Measurements from ENCODE around the gene TNFRSF14.

Gene TNFRSF14

DNA sequence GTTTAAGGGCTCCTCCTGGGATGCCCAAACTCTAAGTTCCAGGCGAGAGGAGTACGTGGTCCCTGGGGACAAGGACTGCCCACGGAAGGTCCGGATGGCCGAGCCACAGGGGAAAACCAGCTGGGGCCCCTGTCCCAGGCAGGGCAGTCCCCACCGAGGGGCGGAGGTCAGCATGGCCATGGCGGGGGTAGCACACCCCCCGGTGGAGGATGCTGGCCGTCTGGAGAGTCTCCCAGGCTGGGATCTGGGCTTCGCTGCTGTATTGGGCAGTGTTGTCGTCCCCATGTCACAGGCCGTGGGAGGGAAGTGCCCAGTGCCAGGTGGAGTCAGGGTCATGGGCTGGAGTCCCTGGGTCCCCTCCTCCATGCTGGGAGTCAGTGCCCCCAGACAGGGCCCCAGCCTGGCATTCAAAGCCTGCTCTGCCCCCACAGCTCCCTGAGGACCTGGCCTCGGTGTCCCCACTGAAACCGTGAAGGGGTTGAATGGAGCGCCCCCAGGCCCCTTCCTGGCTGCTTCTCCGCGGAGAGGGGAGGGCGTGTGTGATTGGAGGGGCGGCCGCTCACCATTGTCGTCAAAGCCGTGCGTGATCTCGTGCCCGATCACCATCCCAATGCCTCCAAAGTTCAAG is 37.2 kb downstream of the TNFRSF14 start:
- H3K4me3 ChIP-seq, result peak overlapping the region in 1 of 7 experiments; percentile 2

DNA sequence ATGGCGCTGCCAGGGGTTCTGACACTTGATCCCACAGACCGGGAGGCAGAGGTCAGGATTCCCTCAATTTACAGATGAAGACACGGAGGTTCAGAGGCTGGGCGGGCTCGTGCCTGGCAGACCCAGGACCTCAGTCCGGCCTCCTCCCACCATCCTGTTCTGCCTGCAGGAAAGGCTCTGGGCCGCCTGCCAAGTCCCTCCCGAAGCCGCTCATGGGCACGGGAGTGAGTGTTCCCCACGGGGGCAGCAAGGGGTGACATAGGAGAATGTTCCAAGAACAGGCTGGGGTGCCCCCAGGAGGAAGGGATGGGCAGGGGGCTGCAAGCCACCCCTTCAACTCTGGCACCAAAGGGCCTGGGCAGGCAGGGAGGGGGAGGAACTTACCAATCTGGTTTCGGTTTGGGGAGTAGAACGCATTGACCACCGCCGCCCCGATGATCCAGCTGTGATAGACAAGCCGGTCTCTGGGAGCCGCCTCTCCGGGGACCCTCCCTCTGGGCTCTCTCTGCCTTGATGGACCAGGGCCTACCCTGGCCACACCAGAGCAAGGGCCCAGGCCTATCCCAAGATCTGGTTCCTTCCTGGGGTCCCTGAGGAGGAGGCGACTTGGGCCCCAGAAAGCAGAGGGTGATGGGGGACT is 38.0 kb downstream of the TNFRSF14 start:
- peak overlapping the region in 3 of 7 experiments; percentile 2 to 25 (median 2) for H3K4me3 ChIP-seq

More for the DNA sequence above, 37.2 kb downstream of the TNFRSF14 start:
- no peak overlapping the region for H3K27ac ChIP-seq

DNA sequence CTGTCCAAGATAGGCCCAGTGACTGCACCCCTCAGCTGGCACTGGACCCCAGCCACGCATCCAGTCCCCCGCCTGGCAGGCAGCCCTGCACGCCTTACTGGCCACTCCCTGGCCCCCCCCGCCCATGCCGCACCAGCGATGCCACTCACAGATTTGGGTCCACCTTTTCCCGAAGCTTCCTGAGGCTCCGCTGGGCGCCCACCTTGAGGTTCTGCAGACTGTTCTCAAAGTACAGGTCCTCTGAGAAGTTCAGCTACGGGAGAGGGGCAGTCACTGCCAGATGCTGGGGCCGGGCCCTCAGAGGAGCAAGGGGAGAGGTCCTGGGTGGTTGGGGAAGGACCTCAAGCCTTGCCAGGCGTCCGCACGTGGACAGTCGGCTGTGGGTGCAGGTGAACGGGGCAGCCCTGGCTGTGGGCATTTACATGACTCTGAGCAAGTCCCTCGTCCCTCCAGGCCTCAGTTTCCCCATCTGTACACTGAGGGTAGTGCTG is 38.5 kb downstream of the TNFRSF14 start:
- H3K4me3 ChIP-seq, result no peak overlapping the region

More for the DNA sequence above, 38.0 kb downstream of the TNFRSF14 start:
- peak overlapping the region in 1 of 21 experiments; percentile 13 for H3K27ac ChIP-seq

DNA sequence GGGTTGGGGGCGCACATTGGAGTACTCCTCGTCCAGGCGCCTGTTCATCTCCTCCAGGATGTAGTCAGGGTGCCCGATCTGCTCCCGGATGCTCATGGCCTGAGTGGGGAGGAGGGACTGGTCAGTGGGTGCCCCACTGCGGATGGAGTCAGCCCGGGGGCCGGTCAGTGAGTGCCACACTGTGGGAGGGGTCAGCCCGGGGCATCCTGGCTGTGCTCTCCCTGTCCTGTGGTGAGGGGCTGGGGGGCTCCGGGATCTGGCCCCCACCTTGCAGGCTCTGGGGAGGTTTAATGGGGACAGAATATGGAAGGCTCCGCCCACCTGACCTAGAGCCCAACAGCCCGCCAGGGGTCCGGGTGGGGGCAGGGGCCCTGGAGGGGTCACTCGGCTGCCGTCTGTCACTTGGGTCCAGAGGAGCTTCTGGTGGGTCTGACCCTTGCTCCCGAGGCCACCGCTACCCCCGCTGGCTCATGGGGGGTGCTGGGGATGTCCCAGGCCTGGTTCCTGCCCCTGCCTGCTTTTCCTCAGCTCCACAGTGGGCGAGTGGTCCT is 39.2 kb downstream of the TNFRSF14 start:
- Histone ChIP-seq H3K27ac (no peak overlapping the region), H3K4me3 (no peak overlapping the region)

More for the DNA sequence above, 38.5 kb downstream of the TNFRSF14 start:
- no peak overlapping the region for H3K27ac ChIP-seq

DNA sequence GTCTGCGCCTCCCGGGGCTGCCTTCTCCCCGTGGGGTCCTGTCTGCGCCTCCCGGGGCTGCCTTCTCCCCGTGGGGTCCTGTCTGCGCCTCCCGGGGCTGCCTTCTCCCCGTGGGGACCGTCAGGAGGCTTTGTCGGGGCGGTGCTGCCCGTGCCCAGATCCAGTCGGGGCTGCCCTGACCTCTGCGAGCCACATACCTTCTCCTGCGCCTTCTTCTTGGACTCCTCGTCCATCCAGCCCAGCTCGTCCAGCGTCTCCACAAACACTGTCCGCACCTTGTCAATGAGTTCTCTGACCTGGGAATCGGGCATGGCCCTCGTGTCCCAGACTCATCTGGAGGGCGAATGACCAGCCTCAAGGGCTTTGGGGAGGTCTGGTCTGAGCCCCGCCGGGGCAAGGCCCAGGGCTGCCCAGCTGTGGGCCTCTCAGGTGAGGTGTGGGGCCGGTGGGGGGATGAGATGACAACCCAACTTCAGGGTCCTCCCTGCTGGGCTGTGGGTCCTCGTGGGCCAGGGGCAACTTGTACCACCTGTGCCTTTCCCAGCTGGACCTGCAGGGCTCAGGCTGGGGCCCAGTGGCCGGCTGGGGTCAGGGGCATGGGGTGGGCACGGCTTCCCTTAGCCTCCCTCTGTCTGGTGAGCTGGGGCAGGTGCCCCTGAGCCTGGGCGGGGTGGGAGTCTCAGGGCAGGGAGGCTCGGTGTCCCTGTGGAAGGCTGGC is 39.8 kb downstream of the TNFRSF14 start:
- H3K27ac ChIP-seq, result no peak overlapping the region

DNA sequence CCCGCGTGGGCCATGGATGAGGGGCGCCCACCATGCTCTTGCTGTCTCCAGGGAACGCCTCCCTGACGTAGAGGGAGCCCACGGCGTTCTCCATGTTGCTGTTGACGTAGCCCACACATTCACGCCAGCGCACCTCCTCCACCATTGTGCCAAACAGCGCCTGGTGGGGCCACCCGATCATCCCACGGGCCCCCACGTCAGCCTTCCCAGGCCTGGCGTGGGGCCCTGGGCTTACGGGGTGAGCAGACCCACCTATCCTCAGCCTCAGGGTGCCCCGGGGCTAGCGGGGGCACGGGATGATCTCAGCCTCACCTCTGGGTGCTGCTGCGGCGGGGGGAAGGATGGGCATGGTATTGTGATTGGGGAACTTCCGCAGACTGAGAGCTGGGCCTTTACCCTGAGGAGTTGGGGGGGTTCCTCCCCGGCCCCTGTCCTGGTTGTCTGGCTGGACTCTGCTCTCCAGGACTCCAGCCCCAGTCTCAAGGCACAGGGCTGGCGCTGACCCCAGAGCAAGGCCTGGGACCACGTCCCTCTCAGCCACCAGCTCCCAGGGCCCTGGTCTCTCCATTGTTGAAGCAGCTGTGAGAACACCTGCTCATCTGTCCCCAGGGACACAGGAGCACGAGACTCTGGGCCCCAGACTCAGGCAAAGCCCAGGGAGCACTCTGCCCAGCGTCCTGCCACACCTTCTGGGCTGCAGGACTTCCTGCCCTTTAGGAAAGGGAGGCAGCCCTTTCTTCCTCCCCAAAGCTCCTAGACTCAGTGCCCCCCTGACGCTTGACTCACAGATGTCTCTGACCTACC is 40.6 kb downstream of the TNFRSF14 start:
- no peak overlapping the region for H3K27ac ChIP-seq
- H3K4me3 ChIP-seq, result no peak overlapping the region

More for the DNA sequence above, 39.8 kb downstream of the TNFRSF14 start:
- H3K4me3 ChIP-seq, result no peak overlapping the region

DNA sequence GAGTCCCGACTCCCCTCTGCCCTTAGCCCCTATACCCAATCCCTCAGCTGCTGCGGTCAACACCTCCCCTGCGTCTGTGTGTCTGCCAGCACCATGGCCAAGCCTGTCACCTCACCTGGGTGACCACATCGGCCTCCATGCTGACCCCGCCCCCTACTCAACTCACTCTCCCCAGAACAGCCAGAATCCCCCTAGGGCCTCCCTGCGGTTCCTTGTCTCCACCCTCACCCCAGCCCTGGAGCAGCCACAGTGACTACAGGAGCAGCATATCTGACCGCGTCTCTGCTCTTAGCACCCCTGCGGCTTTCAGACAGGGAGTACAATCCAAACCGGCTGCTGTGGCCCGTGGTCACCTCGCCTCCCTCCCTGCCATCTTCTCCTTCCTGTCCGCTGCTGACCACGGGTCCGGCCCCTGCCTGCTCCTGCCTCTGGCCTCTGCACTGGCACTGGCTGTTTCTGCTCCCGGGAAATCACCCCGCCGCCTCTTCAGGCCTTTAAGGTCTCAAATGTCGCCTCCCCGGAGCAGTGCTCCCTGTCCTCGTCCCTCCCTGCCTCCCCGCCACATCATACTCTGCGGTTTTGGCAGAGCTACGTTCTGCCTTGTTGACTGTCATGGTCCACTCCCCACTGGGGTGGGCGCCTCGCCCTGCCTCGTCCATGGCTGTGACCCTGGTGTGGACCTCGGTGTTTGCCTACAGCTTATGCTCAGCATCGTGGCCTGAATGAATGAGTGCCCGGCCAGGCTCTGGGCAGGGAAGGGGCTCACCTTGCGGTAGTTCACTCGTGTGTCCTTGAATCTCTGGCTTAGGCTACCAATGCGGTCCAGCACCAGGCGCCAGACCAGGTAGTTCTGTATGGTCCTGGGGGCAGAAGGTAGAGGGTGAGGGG is 41.5 kb downstream of the TNFRSF14 start:
- H3K27ac ChIP-seq, result no peak overlapping the region
- H3K4me3 ChIP-seq, result no peak overlapping the region

DNA sequence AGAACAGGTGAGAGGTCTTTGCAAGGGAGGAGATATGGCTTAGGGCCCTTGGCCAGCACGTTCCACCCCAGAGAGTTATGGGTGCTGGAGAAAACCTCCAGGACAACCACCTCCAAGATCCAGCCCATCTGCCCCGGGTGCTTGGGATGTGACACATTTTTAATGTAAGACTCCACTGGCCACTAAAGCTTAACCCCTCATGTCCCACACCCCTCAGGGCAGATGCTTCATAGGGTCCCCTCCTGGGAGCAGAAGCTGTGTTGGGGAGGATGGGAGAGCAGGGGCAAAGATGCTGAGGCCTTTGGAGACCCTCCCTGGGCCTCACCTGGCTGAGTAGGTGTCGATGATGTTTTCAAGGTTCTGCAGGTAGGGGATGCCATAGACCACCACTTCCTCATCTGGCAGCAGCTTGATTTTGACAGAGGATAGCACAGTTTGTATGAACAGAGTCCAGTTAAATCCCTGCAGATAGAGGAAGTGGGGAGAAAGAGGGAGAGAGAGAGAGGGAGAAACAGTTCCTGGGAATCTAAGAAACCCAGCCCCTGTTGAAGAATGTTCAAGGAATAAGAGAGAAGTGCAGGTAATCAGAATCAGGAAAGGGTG is 42.3 kb downstream of the TNFRSF14 start:
- Histone ChIP-seq H3K27ac (no peak overlapping the region), H3K4me3 (no peak overlapping the region)

DNA sequence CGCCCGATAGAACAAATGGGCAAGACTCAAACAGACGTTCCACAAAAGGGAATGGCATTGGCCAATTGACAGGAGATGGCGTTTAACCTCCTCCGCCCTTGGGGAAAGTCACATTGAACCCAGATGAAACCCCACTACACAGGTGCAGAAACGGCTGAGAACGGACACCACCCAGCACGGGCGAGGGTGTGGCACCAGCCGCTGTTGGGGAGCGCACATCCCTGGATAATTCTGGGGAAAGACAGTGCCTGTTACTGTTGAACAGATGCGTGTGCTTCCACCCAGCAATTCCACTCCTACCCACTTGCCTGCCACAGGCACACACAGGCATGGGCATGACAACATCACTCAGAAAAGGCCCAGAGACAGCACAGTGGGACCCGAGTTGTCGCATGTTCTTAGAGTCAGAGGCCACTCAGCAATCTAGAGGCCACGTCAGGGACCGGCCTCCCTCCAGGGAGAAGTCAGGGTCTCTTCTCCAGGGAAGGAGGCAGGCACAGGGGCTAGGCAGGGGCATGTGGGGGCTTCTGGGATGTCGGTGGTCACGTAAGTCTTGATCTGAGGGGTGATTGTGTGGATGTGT is 45.6 kb downstream of the TNFRSF14 start:
- Histone ChIP-seq H3K27ac (no peak overlapping the region), H3K4me3 (no peak overlapping the region)

DNA sequence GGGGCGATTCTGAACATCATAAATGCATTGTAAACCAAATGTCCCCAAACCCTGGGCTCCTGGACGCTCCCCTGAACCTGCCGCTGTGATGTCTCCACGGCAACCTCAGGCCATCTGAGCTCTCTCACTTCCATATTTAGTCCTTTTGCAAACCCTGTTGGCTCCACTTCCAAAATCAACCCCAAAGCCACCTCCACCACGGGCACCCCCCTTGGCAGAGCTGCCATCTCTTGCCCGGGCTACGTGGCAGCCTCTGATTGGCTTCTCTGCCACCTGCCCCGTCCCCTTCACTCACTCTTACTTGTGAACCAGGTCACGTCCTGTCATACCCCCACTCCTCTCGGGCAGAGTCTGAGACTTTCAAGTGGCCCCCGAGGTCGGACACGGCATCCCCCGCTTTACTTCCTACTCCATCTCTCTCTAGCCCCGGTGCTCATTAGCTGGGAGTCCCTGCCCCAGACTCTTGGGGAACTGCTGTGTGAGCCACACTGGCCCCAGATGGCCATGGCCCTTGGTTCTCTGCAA is 46.2 kb downstream of the TNFRSF14 start:
- no peak overlapping the region for H3K4me3 ChIP-seq

DNA sequence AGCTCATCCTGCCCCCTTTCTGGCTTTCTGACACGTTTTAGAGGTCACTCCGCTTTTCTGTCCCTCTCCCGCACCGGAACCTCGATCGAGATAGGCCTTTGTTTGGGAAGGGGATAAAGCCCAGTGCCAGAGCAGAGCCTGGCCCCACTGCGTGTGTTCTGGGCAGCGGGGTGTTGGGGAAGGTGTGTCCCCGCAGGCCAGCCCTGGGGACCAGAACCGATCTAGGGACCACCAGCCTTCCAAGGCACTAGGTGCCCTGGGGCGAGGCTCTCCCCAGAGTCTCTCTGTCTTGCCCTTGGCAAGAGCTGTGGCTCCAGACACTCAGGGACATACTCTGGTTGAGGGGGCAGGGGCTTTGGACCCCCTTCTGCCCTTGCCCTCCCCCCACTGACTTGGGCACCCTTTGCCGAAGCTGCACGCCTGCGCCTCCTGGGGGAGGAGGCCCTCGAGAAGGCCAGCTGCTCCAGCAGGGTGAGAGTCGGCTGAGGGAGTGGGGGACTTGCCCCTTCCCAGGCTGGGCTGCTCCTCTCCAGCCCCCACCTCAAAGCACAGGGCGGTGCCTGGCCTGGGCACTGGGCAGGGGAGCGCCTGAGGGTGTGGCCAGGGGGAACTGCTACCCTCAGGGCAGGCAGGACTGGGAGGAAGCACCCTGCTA is 46.8 kb downstream of the TNFRSF14 start:
- H3K27ac ChIP-seq, result no peak overlapping the region
- no peak overlapping the region for H3K4me3 ChIP-seq

More for the DNA sequence above, 46.2 kb downstream of the TNFRSF14 start:
- no peak overlapping the region for H3K27ac ChIP-seq

DNA sequence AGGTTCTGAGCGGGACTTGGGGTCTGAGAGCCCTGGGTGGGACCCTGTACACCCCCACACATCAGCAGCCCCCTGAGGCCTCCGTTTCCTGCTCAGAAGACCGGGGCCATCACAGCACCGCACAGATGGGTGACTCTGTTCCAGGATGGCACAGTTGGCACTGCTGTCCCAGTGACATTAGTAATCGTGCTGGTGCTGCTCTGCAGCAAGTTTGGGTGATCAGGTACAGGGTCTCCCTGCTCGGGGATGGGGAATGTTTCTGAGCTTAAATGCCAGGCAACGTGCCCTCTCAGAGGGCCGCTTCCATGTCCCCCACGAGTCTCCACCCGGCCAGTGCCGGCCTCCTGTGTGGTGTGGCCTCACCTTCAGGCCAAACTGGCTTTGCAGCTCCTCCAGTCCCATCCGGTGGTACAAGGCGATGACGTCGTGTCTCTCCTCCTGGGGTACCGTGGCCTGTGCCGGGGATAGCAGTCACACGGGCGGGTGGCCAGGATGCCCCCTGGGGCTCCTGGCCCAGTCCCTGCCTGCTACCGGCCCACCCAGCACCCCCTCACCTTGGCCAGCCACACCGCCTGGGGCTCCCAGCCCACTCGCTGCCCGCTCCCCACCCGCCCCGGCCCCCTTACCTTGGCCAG is 47.5 kb downstream of the TNFRSF14 start:
- H3K27ac ChIP-seq, result no peak overlapping the region

DNA sequence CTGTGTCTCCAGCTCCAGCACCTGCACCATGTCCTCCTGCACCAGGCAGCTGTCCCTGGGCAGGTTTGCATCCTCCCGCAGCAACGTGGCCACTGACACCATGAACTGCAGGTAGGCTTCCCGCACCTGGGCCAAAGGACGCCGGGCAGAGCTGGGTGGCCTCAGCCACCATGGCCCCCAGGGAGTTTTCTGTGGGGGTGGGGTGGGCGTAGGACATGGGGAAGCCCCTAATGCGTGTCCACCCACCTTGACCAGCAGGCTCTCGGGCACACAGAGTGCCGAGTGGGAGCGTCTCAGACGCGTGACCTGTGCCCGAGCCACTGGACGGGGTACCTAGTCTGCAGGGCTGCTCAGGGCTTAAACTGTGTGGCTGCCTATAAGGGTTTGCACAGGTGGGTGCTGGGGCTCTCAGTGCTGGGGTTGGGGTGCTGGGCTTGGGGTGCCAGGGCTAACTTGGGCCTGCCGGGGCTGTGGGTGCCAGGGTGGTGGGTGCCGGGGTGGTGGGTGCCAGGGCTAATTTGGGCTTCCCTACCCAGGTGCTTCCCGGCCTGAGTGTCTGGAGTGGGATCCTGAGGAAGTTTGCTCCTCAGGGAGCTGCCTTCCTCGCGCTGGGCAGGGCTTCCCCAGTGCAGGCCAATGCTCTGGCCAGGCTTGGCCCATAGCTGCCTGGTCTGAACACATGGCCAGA is 48.1 kb downstream of the TNFRSF14 start:
- Histone ChIP-seq H3K27ac (no peak overlapping the region), H3K4me3 (no peak overlapping the region)

More for the DNA sequence above, 47.5 kb downstream of the TNFRSF14 start:
- H3K4me3 ChIP-seq, result no peak overlapping the region

DNA sequence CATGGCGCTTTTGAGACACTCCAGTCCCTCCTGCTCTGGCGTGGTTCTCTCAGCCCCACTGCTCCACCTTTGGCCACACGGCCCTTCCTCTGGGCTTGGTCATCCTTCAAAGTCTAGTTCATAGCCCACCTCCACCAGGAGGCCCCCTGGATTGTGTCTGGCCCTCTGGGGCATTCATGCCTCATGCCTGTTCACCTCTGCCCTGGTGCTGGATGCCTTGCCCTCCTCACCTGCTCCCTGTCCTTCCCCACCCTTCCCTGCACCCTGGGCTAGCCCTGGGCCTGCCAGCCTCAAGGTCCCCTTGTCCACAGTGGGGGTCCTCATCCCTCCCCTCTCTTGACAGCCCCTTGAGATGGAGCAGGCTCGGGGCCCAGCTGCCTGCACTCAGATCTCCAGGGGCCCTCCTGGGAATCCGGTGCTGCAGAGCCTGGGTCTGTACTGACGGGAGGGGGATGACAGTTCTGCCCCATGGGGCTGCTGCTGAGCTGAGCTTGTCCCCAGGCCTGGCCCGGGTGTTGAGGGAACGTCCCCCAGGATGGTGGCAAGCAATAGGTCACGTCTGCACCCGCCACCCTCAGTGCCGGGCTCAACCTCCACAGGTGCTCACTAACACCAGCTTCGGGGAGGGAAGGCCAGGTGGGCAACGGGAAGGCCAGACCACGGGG is 48.8 kb downstream of the TNFRSF14 start:
- Histone ChIP-seq H3K27ac (no peak overlapping the region), H3K4me3 (no peak overlapping the region)

Data from skin epidermis (tissue), 12 donors.